Caco-2 (cell line): Measurements from ENCODE around the gene STK17A. TPM values are rescaled to one million over a fixed set of nuclear protein-coding genes. Genes with fewer than 3 reads are reported as not detected.

Experiments used
- BruUV-seq: library from RNA; stranded (reverse); fragments of 400-500 nt; replicated peaks from 2 replicates; lab custom pipeline; 2021; lab: Mats Ljungman, UMichigan
- CTCF ChIA-PET: fragments of 300-600 bp; sonication (Branson Sonifier 250); formaldehyde crosslinking; loops from one replicate; lab custom pipeline; 2022; ENCODE audit warnings: antibody characterized with exemption; lab: Charles Lee
- POLR2A ChIA-PET: fragments of 300-600 bp; sonication (Branson Sonifier 250); formaldehyde crosslinking; loops from one replicate; lab custom pipeline; 2022; ENCODE audit warnings: antibody characterized with exemption; lab: Charles Lee
- DNase-seq, 2 experiments: peaks; one replicate each; pipeline versions ENCODE4 v3.0.0 to v3.0.0-alpha.2; 2020 to 2022
- H3K27me3 ChIP-seq: replicated peaks from 2 replicates; pipeline ENCODE4 v1.6.0; 2011; ENCODE audit warnings: low read length; ENCODE audit not compliant: control insufficient read depth, insufficient read depth
- H3K36me3 ChIP-seq: 2 replicates; pipeline ENCODE4 v1.5.1; 2011; ENCODE audit warnings: low read length; ENCODE audit not compliant: control insufficient read depth, insufficient read depth
- H3K4me1 ChIP-seq: fragments of 250-450 bp; sonication (Bioruptor Pico); 2 replicates; pipeline ENCODE4 v1.5.1; 2020; ENCODE audit warnings: mild to moderate bottlenecking
- H3K4me3 ChIP-seq: 2 replicates; pipeline ENCODE4 v1.5.1; 2011; ENCODE audit warnings: low read depth, mild to moderate bottlenecking, control low read depth, low read length
- H3K9me3 ChIP-seq: fragments of 250-450 bp; sonication (Bioruptor Pico); 2 replicates; pipeline ENCODE4 v1.5.1; 2020; ENCODE audit warnings: mild to moderate bottlenecking, moderate library complexity
- H3K27ac Mint-ChIP-seq: one replicate; pipeline ENCODE4 v1.8.0; 2022; ENCODE audit warnings: mixed read lengths; ENCODE audit not compliant: unreplicated experiment
- H3K27me3 Mint-ChIP-seq: one replicate; pipeline ENCODE4 v1.8.0; 2022; ENCODE audit warnings: mixed read lengths; ENCODE audit not compliant: insufficient read depth, unreplicated experiment
- H3K36me3 Mint-ChIP-seq: one replicate; pipeline ENCODE4 v1.8.0; 2022; ENCODE audit warnings: mild to moderate bottlenecking, mixed read lengths; ENCODE audit not compliant: insufficient read depth, unreplicated experiment
- H3K4me1 Mint-ChIP-seq: one replicate; pipeline ENCODE4 v1.8.0; 2022; ENCODE audit warnings: low read depth, mixed read lengths; ENCODE audit not compliant: unreplicated experiment
- H3K4me3 Mint-ChIP-seq: one replicate; pipeline ENCODE4 v1.8.0; 2022; ENCODE audit warnings: mild to moderate bottlenecking, moderate library complexity, mixed read lengths; ENCODE audit not compliant: unreplicated experiment
- H3K9me3 Mint-ChIP-seq: one replicate; pipeline ENCODE4 v1.8.0; 2022; ENCODE audit warnings: mixed read lengths; ENCODE audit not compliant: unreplicated experiment
- CTCF ChIP-seq, 2 experiments: fragments of 200-600 bp in 1 of 2; IDR thresholded peaks; 1 replicate in 1 of 2; 2 replicates in 1 of 2; pipeline versions ENCODE4 v1.5.1 to v1.8.0; 2011 to 2022; ENCODE audit warnings: antibody characterized with exemption in 1 of 2, control low read depth in 1 of 2, inconsistent platforms in 1 of 2, low read depth in 1 of 2, low read length in 1 of 2, mild to moderate bottlenecking in 1 of 2, moderate library complexity in 1 of 2; ENCODE audit not compliant: insufficient read depth in 1 of 2, severe bottlenecking in 1 of 2, unreplicated experiment in 1 of 2
- intact Hi-C: fragments of 100-400 bp; cut with micrococcal nuclease; formaldehyde crosslinking; loops from one replicate; pipeline ENCODE4 v1.10.0; 2022; ENCODE audit not compliant: unreplicated experiment
- total RNA-seq: library from RNA; stranded (reverse); gene quantifications from 2 replicates; pipeline ENCODE4 v1.2.3, GENCODE V29; 2022

STK17A gene
- total RNA-seq, 1 experiment from 2014 or later, result 19.6 TPM

GRCh38 chr7:43537765-43538403 lies 45.0 kb upstream of the STK17A start:
- Histone ChIP-seq H3K36me3 (no peaks in the 10 kb centered on the region), H3K27me3 (no peaks in the 10 kb centered on the region), H3K9me3 (no peaks in the 10 kb centered on the region), H3K4me3 (no peak overlapping the region), H3K4me1 (peaks cover 28% of the 10 kb centered on the region)
- no peaks in the 10 kb centered on the region for H3K36me3 Mint-ChIP-seq
- BruUV-seq, result no TSS peak
- no peak for TF ChIP-seq CTCF (IDR thresholded peaks at IDR 0.05; ENCODE audit: insufficient read depth in 1 of 2, low read depth in 1 of 2, low read length in 1 of 2, severe bottlenecking in 1 of 2, unreplicated experiment in 1 of 2)
- no peak overlapping the region for H3K4me3 Mint-ChIP-seq
- peaks cover 19% of the 10 kb centered on the region for H3K4me1 Mint-ChIP-seq
- CTCF ChIA-PET, result interaction anchor here (0.8 to 2.1 kb wide), 3 partner anchors 27 to 45 kb away, joined by 3 to 12 read pairs (median 4); partner anchors contain the start of gene STK17A
- peak; percentile 20 to 66 for DNase-seq
- intact Hi-C loops, result no loop called here
- H3K27me3 Mint-ChIP-seq, result no peaks in the 10 kb centered on the region
- POLR2A ChIA-PET, result interaction anchor here (0.9 to 1.0 kb wide), 2 partner anchors 18 to 45 kb away, joined by 3 to 5 read pairs; partner anchors contain the start of gene STK17A
- peak overlapping the region; percentile 36 for H3K27ac Mint-ChIP-seq
- no peaks in the 10 kb centered on the region for H3K9me3 Mint-ChIP-seq

GRCh38 chr7:43538404-43538771 lies 44.5 kb upstream of the STK17A start:
- H3K4me1 ChIP-seq, result peaks cover 28% of the 10 kb centered on the region
- H3K9me3 ChIP-seq, result no peaks in the 10 kb centered on the region
- Mint-ChIP-seq H3K27ac (peak overlapping the region; percentile 36), H3K36me3 (no peaks in the 10 kb centered on the region), H3K4me1 (peaks cover 19% of the 10 kb centered on the region), H3K9me3 (no peaks in the 10 kb centered on the region), H3K27me3 (no peaks in the 10 kb centered on the region), H3K4me3 (no peak overlapping the region)
- no peak for DNase-seq
- TF ChIP-seq CTCF (IDR thresholded peaks at IDR 0.05; ENCODE audit: insufficient read depth in 1 of 2, low read depth in 1 of 2, low read length in 1 of 2, severe bottlenecking in 1 of 2, unreplicated experiment in 1 of 2), result no peak
- intact Hi-C loops, result no loop called here
- H3K27me3 ChIP-seq, result no peaks in the 10 kb centered on the region
- POLR2A ChIA-PET, result interaction anchor here (0.9 to 1.0 kb wide), 2 partner anchors 18 to 44 kb away, joined by 3 to 5 read pairs; partner anchors contain the start of gene STK17A
- CTCF ChIA-PET, result interaction anchor here (0.8 to 2.1 kb wide), 3 partner anchors 27 to 44 kb away, joined by 3 to 12 read pairs (median 4); partner anchors contain the start of gene STK17A
- no peaks in the 10 kb centered on the region for H3K36me3 ChIP-seq
- no peak overlapping the region for H3K4me3 ChIP-seq
- no TSS peak for BruUV-seq

- Mint-ChIP-seq H3K9me3 (no peaks in the 10 kb centered on the region), H3K27ac (no peak overlapping the region), H3K4me1 (peaks cover 19% of the 10 kb centered on the region), H3K4me3 (no peak overlapping the region), H3K36me3 (no peaks in the 10 kb centered on the region), H3K27me3 (no peaks in the 10 kb centered on the region)
- ChIA-PET CTCF (no interaction called here), POLR2A (no interaction called here)
- Histone ChIP-seq H3K4me3 (no peak overlapping the region), H3K9me3 (no peaks in the 10 kb centered on the region), H3K4me1 (peaks cover 28% of the 10 kb centered on the region), H3K36me3 (no peaks in the 10 kb centered on the region), H3K27me3 (no peaks in the 10 kb centered on the region)
- no peak for TF ChIP-seq CTCF (IDR thresholded peaks at IDR 0.05; ENCODE audit: insufficient read depth in 1 of 2, low read depth in 1 of 2, low read length in 1 of 2, severe bottlenecking in 1 of 2, unreplicated experiment in 1 of 2)
- no peak for DNase-seq
- BruUV-seq, result no TSS peak
- intact Hi-C loops, result no loop called here
Observed at GRCh38 chr7:43540471-43540870, 42.4 kb upstream of the STK17A start.
